ENCODE measurements around the gene GORAB. TPM values are rescaled to one million over a fixed set of nuclear protein-coding genes. Genes with fewer than 3 reads are reported as not detected.

Gene GORAB
- total RNA-seq, 4 donors from 2014 or later, result 6.2 to 14.0 (median 8.5) TPM

- ATAC-seq (ENCODE audit: low FRiP score), result no peak
- TF ChIP-seq CTCF (IDR thresholded peaks at IDR 0.05), result no peak
- no peak for DNase-seq (ENCODE audit: low spot score)
Measured at GRCh38 chr1:170555370-170555769, 23.4 kb downstream of the GORAB start.

GRCh38 chr1:170556917-170557316, 25.0 kb downstream of the GORAB start:
- no peak for ATAC-seq (ENCODE audit: low FRiP score)
- no peak for TF ChIP-seq CTCF (IDR thresholded peaks at IDR 0.05)
- DNase-seq (ENCODE audit: low spot score), result no peak

GRCh38 chr1:170558731-170559130, 26.8 kb downstream of the GORAB start:
- no peak for TF ChIP-seq CTCF (IDR thresholded peaks at IDR 0.05)
- ATAC-seq (ENCODE audit: low FRiP score) (no peak), DNase-seq (ENCODE audit: low spot score) (no peak)

GRCh38 chr1:170559166-170559565, 27.2 kb downstream of the GORAB start:
- no peak for TF ChIP-seq CTCF (IDR thresholded peaks at IDR 0.05)
- no peak for DNase-seq (ENCODE audit: low spot score)
- ATAC-seq (ENCODE audit: low FRiP score), result no peak

- ATAC-seq (ENCODE audit: low FRiP score), result no peak
- no peak for TF ChIP-seq CTCF (IDR thresholded peaks at IDR 0.05)
- DNase-seq (ENCODE audit: low spot score), result no peak
Measured at GRCh38 chr1:170560681-170561285, 28.8 kb downstream of the GORAB start.

- TF ChIP-seq CTCF (IDR thresholded peaks at IDR 0.05), result no peak
- peak; percentile 88 for ATAC-seq (ENCODE audit: low FRiP score)
- peak; percentile 38 for DNase-seq (ENCODE audit: low spot score)
Measured at GRCh38 chr1:170562646-170563338, 30.8 kb downstream of the GORAB start.

- ATAC-seq (ENCODE audit: low FRiP score), result no peak
- DNase-seq (ENCODE audit: low spot score), result no peak
- no peak for TF ChIP-seq CTCF (IDR thresholded peaks at IDR 0.05)
Measured at GRCh38 chr1:170567214-170567613, 35.2 kb downstream of the GORAB start.
